IMR-90 (cell line): ENCODE data around the gene PTCSC3. TPM values are rescaled to one million over a fixed set of nuclear protein-coding genes. Genes with fewer than 3 reads are reported as not detected.

Experiments used
- ATAC-seq: fragments of 200-7000 bp; cut with Tn5 transposase; 2 replicates; pipeline ENCODE4 v1.9.1; 2020; ENCODE audit warnings: low read depth, mild to moderate bottlenecking, moderate library complexity
- BruUV-seq: library from RNA; stranded (reverse); fragments of 400-500 nt; replicated peaks from 2 replicates; lab custom pipeline; 2021; lab: Mats Ljungman, UMichigan
- CTCF ChIA-PET: fragments of 300-600 bp; formaldehyde crosslinking; extraction: SDS; loops from one replicate; lab custom pipeline; 2021; ENCODE audit warnings: antibody characterized with exemption; lab: Yijun Ruan, JAX
- POLR2A ChIA-PET: fragments of 300-600 bp; sonication (Branson Sonifier 250); formaldehyde crosslinking; loops from one replicate; lab custom pipeline; 2022; ENCODE audit warnings: antibody characterized with exemption; ENCODE audit not compliant: unreplicated experiment; lab: Charles Lee
- DNase-seq: peaks from one replicate; pipeline ENCODE4 v3.0.0; 2013
- H2AFZ ChIP-seq: replicated peaks from 2 replicates; pipeline ENCODE3; 2013; ENCODE audit warnings: low read length, mild to moderate bottlenecking; ENCODE audit not compliant: poor library complexity
- H2AK5ac ChIP-seq: 2 replicates; pipeline ENCODE4 v1.6.1; 2013; ENCODE audit warnings: low read depth, low read length, inconsistent platforms
- H2AK9ac ChIP-seq: replicated peaks from 2 replicates; pipeline ENCODE3; 2013; ENCODE audit warnings: mild to moderate bottlenecking, low read depth, low read length, moderate library complexity; ENCODE audit not compliant: poor library complexity
- H2BK120ac ChIP-seq: 2 replicates; pipeline ENCODE4 v1.6.1; 2013; ENCODE audit warnings: low read depth, low read length, inconsistent platforms
- H2BK15ac ChIP-seq: 3 replicates; pipeline ENCODE4 v1.6.1; 2013; ENCODE audit warnings: low read depth, low read length, inconsistent platforms
- H2BK20ac ChIP-seq: 2 replicates; pipeline ENCODE4 v1.6.1; 2013; ENCODE audit warnings: low read depth, mild to moderate bottlenecking, inconsistent platforms, low read length, moderate library complexity
- H2BK5ac ChIP-seq: 2 replicates; pipeline ENCODE4 v1.6.1; 2013; ENCODE audit warnings: mild to moderate bottlenecking, low read depth, low read length, inconsistent platforms; ENCODE audit not compliant: poor library complexity, severe bottlenecking
- H3K14ac ChIP-seq: replicated peaks from 2 replicates; pipeline ENCODE4 v1.6.1; 2013; ENCODE audit warnings: low read depth, low read length, inconsistent platforms
- H3K18ac ChIP-seq: 2 replicates; pipeline ENCODE4 v1.6.1; 2013; ENCODE audit warnings: low read depth, low read length, control low read depth
- H3K23ac ChIP-seq: 2 replicates; pipeline ENCODE4 v1.6.1; 2013; ENCODE audit warnings: low read depth, low read length, inconsistent platforms
- H3K27ac ChIP-seq: 2 replicates; pipeline ENCODE4 v1.5.1; 2013; ENCODE audit warnings: mild to moderate bottlenecking, control low read depth, low read length; ENCODE audit not compliant: insufficient read depth
- H3K27me3 ChIP-seq: 2 replicates; pipeline ENCODE4 v1.6.1; 2013; ENCODE audit warnings: low read length; ENCODE audit not compliant: control insufficient read depth, insufficient read depth
- H3K36me3 ChIP-seq: 2 replicates; pipeline ENCODE4 v1.6.1; 2013; ENCODE audit warnings: low read length, mixed read lengths; ENCODE audit not compliant: control insufficient read depth, insufficient read depth
- H3K4ac ChIP-seq: 2 replicates; pipeline ENCODE4 v1.6.1; 2013; ENCODE audit warnings: low read depth, low read length, inconsistent platforms
- H3K4me1 ChIP-seq: 2 replicates; pipeline ENCODE4 v1.6.1; 2013; ENCODE audit warnings: low read length, mixed read lengths; ENCODE audit not compliant: control insufficient read depth, insufficient read depth
- H3K4me2 ChIP-seq: 2 replicates; pipeline ENCODE4 v1.6.1; 2013; ENCODE audit warnings: low read depth, mild to moderate bottlenecking, control low read depth, low read length, moderate library complexity
- H3K4me3 ChIP-seq: 2 replicates; pipeline ENCODE4 v1.5.1; 2013; ENCODE audit warnings: low read depth, mild to moderate bottlenecking, control low read depth, low read length, moderate library complexity; ENCODE audit not compliant: insufficient read depth
- H3K56ac ChIP-seq: 2 replicates; pipeline ENCODE4 v1.6.1; 2013; ENCODE audit warnings: low read length, inconsistent platforms; ENCODE audit not compliant: insufficient read depth; ENCODE audit errors: extremely low read depth
- H3K79me1 ChIP-seq, 2 experiments: 2 replicates each; pipeline ENCODE4 v1.6.1; 2013; ENCODE audit warnings: low read length in 2 of 2, inconsistent platforms in 1 of 2, low read depth in 1 of 2
- H3K9ac ChIP-seq: 2 replicates; pipeline ENCODE4 v1.6.1; 2013; ENCODE audit warnings: low read depth, low read length, control low read depth
- H3K9me1 ChIP-seq: 2 replicates; pipeline ENCODE4 v1.6.1; 2013; ENCODE audit warnings: low read length, inconsistent platforms; ENCODE audit not compliant: insufficient read depth
- H3K9me3 ChIP-seq: 2 replicates; pipeline ENCODE4 v1.6.1; 2013; ENCODE audit warnings: low read length; ENCODE audit not compliant: control insufficient read depth, insufficient read depth
- H4K20me1 ChIP-seq: 2 replicates; pipeline ENCODE4 v1.6.1; 2013; ENCODE audit warnings: low read length, inconsistent platforms; ENCODE audit not compliant: insufficient read depth
- H4K5ac ChIP-seq: 2 replicates; pipeline ENCODE4 v1.6.1; 2013; ENCODE audit warnings: mild to moderate bottlenecking, low read depth, low read length, control low read depth
- H4K8ac ChIP-seq, 2 experiments: 2 replicates each; pipeline ENCODE4 v1.6.1; 2013; ENCODE audit warnings: low read depth in 2 of 2, low read length in 2 of 2, control low read depth in 1 of 2, inconsistent platforms in 1 of 2
- H4K91ac ChIP-seq: 2 replicates; pipeline ENCODE4 v1.6.1; 2013; ENCODE audit warnings: low read depth, low read length, inconsistent platforms; ENCODE audit not compliant: insufficient read depth
- BHLHE40 ChIP-seq: fragments of 150-350 bp; IDR thresholded peaks from 2 replicates; pipeline ENCODE4 v1.6.1; 2016; ENCODE audit warnings: mild to moderate bottlenecking, low read depth, low read length
- ELK1 ChIP-seq: fragments of 150-350 bp; IDR thresholded peaks from 2 replicates; pipeline ENCODE4 v1.6.1; 2016; ENCODE audit warnings: low read depth, mild to moderate bottlenecking, low read length, moderate library complexity, borderline replicate concordance
- POLR2A ChIP-seq: IDR thresholded peaks from 2 replicates; pipeline ENCODE4 v1.6.1; 2012; ENCODE audit warnings: mild to moderate bottlenecking, low read depth, low read length
- USF2 ChIP-seq: fragments of 150-350 bp; IDR thresholded peaks from 2 replicates; pipeline ENCODE4 v1.6.1; 2017; ENCODE audit warnings: mild to moderate bottlenecking, antibody characterized with exemption, low read length, low read depth
- whole genome bisulfite sequencing, 2 experiments: methylation state at CpG; one replicate each; pipeline versions ENCODE4 v1.1.5 to v1.1.7; 2013; ENCODE audit warnings: missing lambda C conversion rate in 2 of 2; ENCODE audit not compliant: insufficient read length in 1 of 2; ENCODE audit errors: extremely low coverage in 2 of 2; 5-methylcytosine and 5-hydroxymethylcytosine counted together
- dilution Hi-C: fragments of 300-500 bp; cut with HindIII; formaldehyde crosslinking; loops from one replicate; pipeline ENCODE4 v1.14.3; 2018; ENCODE audit warnings: low sequenced_read_pairs; ENCODE audit not compliant: unreplicated experiment
- in situ Hi-C: fragments of 300-500 bp; cut with MboI; formaldehyde crosslinking; loops from 3 replicates; pipeline ENCODE4 v1.14.3; 2019; ENCODE audit warnings: low sequenced_read_pairs, inconsistent platforms, mixed read lengths
- intact Hi-C: fragments of 100-400 bp; cut with micrococcal nuclease; formaldehyde crosslinking; loops from 2 replicates; pipeline ENCODE4 v1.10.0; 2022
- polyA plus RNA-seq, 3 experiments: library from polyadenylated mRNA; depleted of rRNA; stranded (reverse); fragments of >200 nt; gene quantifications; 2 replicates each; pipeline ENCODE4 v1.2.3, GENCODE V29; 2012; ENCODE audit warnings: low replicate concordance in 1 of 3
- total RNA-seq: library from RNA; depleted of rRNA; stranded (reverse); fragments of >200 nt; gene quantifications from 2 replicates; pipeline ENCODE4 v1.2.3, GENCODE V29; 2012

PTCSC3 gene
- total and polyA plus RNA-seq, 2 of the 4 experiments (the other 2 are of a cell fraction) = not detected

GRCh38 chr14:36198378-36198777 is 21.9 kb upstream of the PTCSC3 start:
- Histone ChIP-seq H2AK5ac (no peak overlapping the region), H4K91ac (no peak overlapping the region), H4K20me1 (no peaks in the 10 kb centered on the region), H3K18ac (no peak overlapping the region), H2BK5ac (no peak overlapping the region), H3K23ac (no peak overlapping the region), H3K79me1 (no peaks in the 10 kb centered on the region), H3K27me3 (no peaks in the 10 kb centered on the region), H3K4me3 (no peak overlapping the region), H2AFZ (no peak overlapping the region), H3K56ac (no peak overlapping the region), H2BK20ac (no peak overlapping the region), H3K9me1 (no peaks in the 10 kb centered on the region), H3K27ac (no peak overlapping the region), H4K5ac (no peak overlapping the region), H3K4ac (no peak overlapping the region), H2BK120ac (no peak overlapping the region), H3K9ac (no peak overlapping the region), H3K9me3 (no peaks in the 10 kb centered on the region), H2BK15ac (no peak overlapping the region), H2AK9ac (no peak overlapping the region), H4K8ac (no peak overlapping the region), H3K14ac (no peak overlapping the region), H3K36me3 (no peaks in the 10 kb centered on the region), H3K4me1 (no peaks in the 10 kb centered on the region), H3K4me2 (no peak overlapping the region)
- no CpG with 5 or more reads among the region's 1 CpG for WGBS, 2 experiments
- TF ChIP-seq POLR2A (no peak), BHLHE40 (no peak), ELK1 (no peak), USF2 (no peak)
- CTCF ChIA-PET = interaction anchor here (0.9 to 2.0 kb wide), 2 partner anchors 112 to 128 kb away, joined by 3 to 5 read pairs; no protein-coding TSS in a partner anchor
- intact Hi-C loops = no loop called here
- DNase-seq (no peak), ATAC-seq (no peak)
- dilution Hi-C loops = no loop called here
- BruUV-seq = no TSS peak
- in situ Hi-C loops = no loop called here
- POLR2A ChIA-PET = no interaction called here
